T-helper 2 cell treated with Interferon-gamma antibody and Interleukin-4, amounts not matched to agents 5 μg/mL and 100 μg/mL, for 36 hours (primary cell): ENCODE measurements around the gene DNASE1L1.

Experiments used
- DNase-seq: peaks from one replicate; pipeline ENCODE4 v3.0.0; 2021; ENCODE audit warnings: low spot score
- H3K27ac Mint-ChIP-seq: one replicate; pipeline ENCODE4 v1.8.0; 2021; ENCODE audit warnings: mild to moderate bottlenecking, mixed read lengths
- H3K27me3 Mint-ChIP-seq: one replicate; pipeline ENCODE4 v1.8.0; 2021; ENCODE audit warnings: low read depth, mixed read lengths
- H3K36me3 Mint-ChIP-seq: one replicate; pipeline ENCODE4 v1.8.0; 2021; ENCODE audit warnings: low read depth, mixed read lengths
- H3K4me1 Mint-ChIP-seq: one replicate; pipeline ENCODE4 v1.8.0; 2021; ENCODE audit warnings: low read depth, mixed read lengths
- H3K4me3 Mint-ChIP-seq: one replicate; pipeline ENCODE4 v1.8.0; 2022; ENCODE audit warnings: mild to moderate bottlenecking, moderate library complexity, mixed read lengths
- H3K9me3 Mint-ChIP-seq: one replicate; pipeline ENCODE4 v1.8.0; 2021; ENCODE audit warnings: mixed read lengths

DNASE1L1 gene

GRCh38 chrX:154367474-154368308 lies 41.4 kb downstream of the DNASE1L1 start:
- no peaks in the 10 kb centered on the region for H3K9me3 Mint-ChIP-seq
- peak overlapping the region; percentile 90 for H3K27ac Mint-ChIP-seq
- H3K4me1 Mint-ChIP-seq: peaks cover 14% of the 10 kb centered on the region
- no peaks in the 10 kb centered on the region for H3K27me3 Mint-ChIP-seq
- peak overlapping the region; percentile 90 for H3K4me3 Mint-ChIP-seq
- peaks cover 42% of the 10 kb centered on the region for H3K36me3 Mint-ChIP-seq
- DNase-seq: no peak

- H3K36me3 Mint-ChIP-seq: peaks cover 46% of the 10 kb centered on the region
- H3K27ac Mint-ChIP-seq: no peak overlapping the region
- DNase-seq: no peak
- no peak overlapping the region for H3K4me3 Mint-ChIP-seq
- peaks cover 11% of the 10 kb centered on the region for H3K4me1 Mint-ChIP-seq
- H3K9me3 Mint-ChIP-seq: no peaks in the 10 kb centered on the region
- H3K27me3 Mint-ChIP-seq: no peaks in the 10 kb centered on the region
Measured at GRCh38 chrX:154366666-154367055, 42.4 kb downstream of the DNASE1L1 start.

DNA sequence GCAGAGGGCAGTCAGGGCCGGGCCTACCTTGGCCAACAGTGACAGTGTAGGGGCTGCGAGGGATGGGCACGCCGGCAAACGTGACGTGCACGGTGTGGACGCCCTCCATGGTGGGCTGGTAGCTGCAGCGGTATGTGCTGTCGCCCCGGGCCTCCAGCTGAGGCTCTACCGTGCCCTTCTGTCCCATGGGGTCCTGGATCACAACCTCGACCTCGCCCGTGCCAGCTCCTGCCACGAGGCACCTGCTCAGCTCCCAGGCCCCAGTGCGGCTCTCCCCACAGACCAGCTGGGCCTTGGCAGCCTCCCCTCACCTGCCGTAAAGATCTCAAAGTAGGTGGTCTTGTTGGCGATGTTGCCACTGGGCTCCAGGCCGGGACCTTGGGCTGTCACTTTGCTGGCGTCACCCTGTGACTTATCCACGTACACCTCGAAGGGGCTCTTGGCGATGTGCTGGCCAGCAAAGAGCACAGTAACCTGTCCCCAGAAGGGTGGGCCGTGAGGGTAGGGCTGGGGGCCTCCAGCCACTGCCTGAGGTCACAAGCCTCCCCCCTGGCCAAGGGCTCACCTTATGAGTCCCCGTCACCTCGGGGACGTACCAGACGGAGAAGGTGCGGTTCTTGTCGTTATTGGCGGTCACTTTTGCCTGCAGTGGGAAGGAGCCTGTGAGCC lies 42.9 kb downstream of the DNASE1L1 start:
- H3K9me3 Mint-ChIP-seq: no peaks in the 10 kb centered on the region
- no peak for DNase-seq
- no peaks in the 10 kb centered on the region for H3K27me3 Mint-ChIP-seq
- H3K4me1 Mint-ChIP-seq: peaks cover 11% of the 10 kb centered on the region
- no peak overlapping the region for H3K4me3 Mint-ChIP-seq
- H3K27ac Mint-ChIP-seq: no peak overlapping the region
- peaks cover 50% of the 10 kb centered on the region for H3K36me3 Mint-ChIP-seq

GRCh38 chrX:154365052-154365600 lies 43.9 kb downstream of the DNASE1L1 start:
- Mint-ChIP-seq H3K4me1 (peaks cover 11% of the 10 kb centered on the region), H3K27ac (no peak overlapping the region), H3K4me3 (no peak overlapping the region), H3K36me3 (peaks cover 52% of the 10 kb centered on the region), H3K9me3 (no peaks in the 10 kb centered on the region), H3K27me3 (no peaks in the 10 kb centered on the region)
- no peak for DNase-seq

- H3K36me3 Mint-ChIP-seq: peaks cover 45% of the 10 kb centered on the region
- H3K27me3 Mint-ChIP-seq: no peaks in the 10 kb centered on the region
- H3K9me3 Mint-ChIP-seq: no peaks in the 10 kb centered on the region
- peaks cover 11% of the 10 kb centered on the region for H3K4me1 Mint-ChIP-seq
- H3K4me3 Mint-ChIP-seq: no peak overlapping the region
- peak overlapping the region; percentile 67 for H3K27ac Mint-ChIP-seq
- no peak for DNase-seq
Measured at GRCh38 chrX:154363706-154364439, 45.2 kb downstream of the DNASE1L1 start.

DNA sequence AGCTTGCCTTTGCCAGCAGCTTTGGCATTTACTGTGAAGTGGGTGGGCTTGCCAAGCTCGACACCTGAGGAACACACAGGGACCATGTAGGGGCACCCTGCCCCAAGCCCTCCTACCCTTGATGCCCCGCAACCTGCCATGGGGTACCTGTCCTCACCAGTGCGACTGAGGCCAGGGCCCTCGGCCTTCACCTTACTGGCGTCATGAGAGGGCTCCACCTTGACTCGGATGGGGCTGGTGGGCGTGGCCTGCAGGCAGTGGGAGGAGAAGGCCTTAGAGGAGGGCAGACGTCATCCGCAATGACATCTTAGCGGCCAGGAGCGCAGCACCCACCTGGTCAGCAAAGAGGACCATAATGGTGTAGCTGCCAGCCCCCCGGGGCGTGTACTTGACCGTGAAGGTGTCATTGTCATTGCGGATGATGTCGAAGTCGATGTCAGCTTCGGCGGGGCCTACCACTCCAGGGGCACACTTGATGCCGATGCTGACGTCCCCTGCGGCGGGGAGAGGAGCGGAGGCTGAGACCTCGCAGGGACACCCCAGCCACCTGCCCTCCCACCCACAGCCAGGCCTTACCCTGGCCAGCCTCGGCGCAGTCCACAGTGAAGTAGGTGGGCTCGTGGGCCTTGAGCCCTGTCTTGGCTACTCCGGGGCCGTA lies 46.8 kb downstream of the DNASE1L1 start:
- H3K4me1 Mint-ChIP-seq: peaks cover 8% of the 10 kb centered on the region
- no peaks in the 10 kb centered on the region for H3K9me3 Mint-ChIP-seq
- peaks cover 47% of the 10 kb centered on the region for H3K36me3 Mint-ChIP-seq
- H3K27ac Mint-ChIP-seq: no peak overlapping the region
- DNase-seq: no peak
- no peaks in the 10 kb centered on the region for H3K27me3 Mint-ChIP-seq
- H3K4me3 Mint-ChIP-seq: no peak overlapping the region

GRCh38 chrX:154360155-154360713 lies 48.8 kb downstream of the DNASE1L1 start:
- no peaks in the 10 kb centered on the region for H3K9me3 Mint-ChIP-seq
- H3K27me3 Mint-ChIP-seq: no peaks in the 10 kb centered on the region
- peaks cover 42% of the 10 kb centered on the region for H3K36me3 Mint-ChIP-seq
- no peak overlapping the region for H3K4me3 Mint-ChIP-seq
- DNase-seq: no peak
- no peak overlapping the region for H3K27ac Mint-ChIP-seq
- peaks cover 8% of the 10 kb centered on the region for H3K4me1 Mint-ChIP-seq

- H3K27me3 Mint-ChIP-seq: no peaks in the 10 kb centered on the region
- H3K36me3 Mint-ChIP-seq: peaks cover 36% of the 10 kb centered on the region
- DNase-seq: no peak
- no peaks in the 10 kb centered on the region for H3K9me3 Mint-ChIP-seq
- no peak overlapping the region for H3K27ac Mint-ChIP-seq
- peaks cover 5% of the 10 kb centered on the region for H3K4me1 Mint-ChIP-seq
- H3K4me3 Mint-ChIP-seq: no peak overlapping the region
Measured at GRCh38 chrX:154359362-154360154, 49.5 kb downstream of the DNASE1L1 start.

GRCh38 chrX:154358829-154359228 lies 50.2 kb downstream of the DNASE1L1 start:
- peaks cover 5% of the 10 kb centered on the region for H3K4me1 Mint-ChIP-seq
- H3K9me3 Mint-ChIP-seq: no peaks in the 10 kb centered on the region
- H3K27me3 Mint-ChIP-seq: no peaks in the 10 kb centered on the region
- H3K36me3 Mint-ChIP-seq: peaks cover 35% of the 10 kb centered on the region
- H3K27ac Mint-ChIP-seq: peak overlapping the region; percentile 31
- H3K4me3 Mint-ChIP-seq: no peak overlapping the region
- DNase-seq: no peak

GRCh38 chrX:154358011-154358410 lies 51.0 kb downstream of the DNASE1L1 start:
- peaks cover 40% of the 10 kb centered on the region for H3K36me3 Mint-ChIP-seq
- H3K4me1 Mint-ChIP-seq: peaks cover 5% of the 10 kb centered on the region
- H3K4me3 Mint-ChIP-seq: no peak overlapping the region
- no peak overlapping the region for H3K27ac Mint-ChIP-seq
- no peaks in the 10 kb centered on the region for H3K9me3 Mint-ChIP-seq
- no peaks in the 10 kb centered on the region for H3K27me3 Mint-ChIP-seq
- no peak for DNase-seq

- Mint-ChIP-seq H3K36me3 (peaks cover 39% of the 10 kb centered on the region), H3K9me3 (no peaks in the 10 kb centered on the region), H3K27me3 (no peaks in the 10 kb centered on the region), H3K27ac (no peak overlapping the region), H3K4me1 (peaks cover 2% of the 10 kb centered on the region), H3K4me3 (no peak overlapping the region)
- DNase-seq: no peak
Measured at GRCh38 chrX:154357205-154357604, 51.8 kb downstream of the DNASE1L1 start.

GRCh38 chrX:154356596-154356995 lies 52.5 kb downstream of the DNASE1L1 start:
- Mint-ChIP-seq H3K4me1 (peaks cover 5% of the 10 kb centered on the region), H3K27ac (no peak overlapping the region), H3K9me3 (no peaks in the 10 kb centered on the region), H3K4me3 (no peak overlapping the region), H3K27me3 (no peaks in the 10 kb centered on the region), H3K36me3 (peaks cover 38% of the 10 kb centered on the region)
- DNase-seq: no peak

DNA sequence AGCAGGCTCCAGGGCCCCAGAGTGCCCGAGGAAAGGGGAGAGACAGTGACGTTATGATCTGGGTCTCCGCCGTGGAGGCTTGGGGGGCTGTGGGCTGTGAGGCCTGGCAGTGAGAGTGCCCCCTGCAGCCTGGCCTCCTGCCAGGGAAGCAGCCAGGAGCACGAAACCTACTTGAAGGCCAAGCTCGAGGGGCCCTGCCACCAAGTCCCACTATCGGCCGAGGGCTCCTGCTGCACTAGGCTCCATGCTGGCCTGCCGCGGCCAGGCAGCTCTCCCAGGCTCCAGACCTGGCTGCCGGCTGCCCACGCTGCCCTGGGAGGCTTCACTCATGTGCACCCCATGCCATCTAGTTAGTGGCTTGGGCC lies 53.3 kb downstream of the DNASE1L1 start:
- H3K36me3 Mint-ChIP-seq: peaks cover 35% of the 10 kb centered on the region
- no peaks in the 10 kb centered on the region for H3K9me3 Mint-ChIP-seq
- H3K4me1 Mint-ChIP-seq: peaks cover 5% of the 10 kb centered on the region
- no peak for DNase-seq
- no peaks in the 10 kb centered on the region for H3K27me3 Mint-ChIP-seq
- H3K4me3 Mint-ChIP-seq: no peak overlapping the region
- H3K27ac Mint-ChIP-seq: no peak overlapping the region
